ENCODE data around the gene E2F8. TPM values are rescaled to one million over a fixed set of nuclear protein-coding genes. Genes with fewer than 3 reads are reported as not detected.

Gene E2F8
- total and polyA plus RNA-seq, 8 donors = 2.3 to 79.7 (median 41.8) TPM

DNA sequence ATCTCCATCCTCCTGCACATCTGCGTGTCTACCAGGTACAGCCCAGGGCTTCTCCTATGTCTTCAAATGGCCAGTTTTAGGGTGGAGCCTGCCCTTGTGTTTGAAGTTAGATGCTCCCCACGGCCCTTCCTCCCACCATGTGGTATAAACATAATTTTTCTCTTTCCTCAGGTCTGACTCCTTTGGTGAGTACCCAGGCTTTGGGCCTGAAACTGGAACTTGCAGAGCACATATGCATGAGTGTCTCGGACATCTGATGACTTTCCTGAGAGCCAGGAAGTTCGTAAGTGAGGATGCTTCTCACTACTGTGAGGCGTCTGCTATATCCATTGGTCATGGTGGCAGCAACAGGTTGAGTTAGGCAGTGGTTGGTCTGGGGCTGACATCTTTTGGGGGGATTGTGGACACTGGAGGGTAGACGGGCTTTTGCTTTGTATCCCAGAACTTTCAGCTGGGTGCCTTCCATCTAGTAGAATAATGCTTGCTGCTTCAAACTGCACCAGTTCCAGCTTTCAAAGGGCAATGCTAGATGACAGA, 55.2 kb downstream of the E2F8 start:
- no peak for ATAC-seq
- Histone ChIP-seq H3K27me3 (no peaks in the 10 kb centered on the region), H3K27ac (no peak overlapping the region), H3K9me3 (no peaks in the 10 kb centered on the region), H3K36me3 (no peaks in the 10 kb centered on the region), H3K4me3 (no peak overlapping the region), H3K4me1 (no peaks in the 10 kb centered on the region)
- DNase-seq = no peak
- intact Hi-C loops (cut with DNase I) = no loop called here
- TF ChIP-seq, protein P1, sequence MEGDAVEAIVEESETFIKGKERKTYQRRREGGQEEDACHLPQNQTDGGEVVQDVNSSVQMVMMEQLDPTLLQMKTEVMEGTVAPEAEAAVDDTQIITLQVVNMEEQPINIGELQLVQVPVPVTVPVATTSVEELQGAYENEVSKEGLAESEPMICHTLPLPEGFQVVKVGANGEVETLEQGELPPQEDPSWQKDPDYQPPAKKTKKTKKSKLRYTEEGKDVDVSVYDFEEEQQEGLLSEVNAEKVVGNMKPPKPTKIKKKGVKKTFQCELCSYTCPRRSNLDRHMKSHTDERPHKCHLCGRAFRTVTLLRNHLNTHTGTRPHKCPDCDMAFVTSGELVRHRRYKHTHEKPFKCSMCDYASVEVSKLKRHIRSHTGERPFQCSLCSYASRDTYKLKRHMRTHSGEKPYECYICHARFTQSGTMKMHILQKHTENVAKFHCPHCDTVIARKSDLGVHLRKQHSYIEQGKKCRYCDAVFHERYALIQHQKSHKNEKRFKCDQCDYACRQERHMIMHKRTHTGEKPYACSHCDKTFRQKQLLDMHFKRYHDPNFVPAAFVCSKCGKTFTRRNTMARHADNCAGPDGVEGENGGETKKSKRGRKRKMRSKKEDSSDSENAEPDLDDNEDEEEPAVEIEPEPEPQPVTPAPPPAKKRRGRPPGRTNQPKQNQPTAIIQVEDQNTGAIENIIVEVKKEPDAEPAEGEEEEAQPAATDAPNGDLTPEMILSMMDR (IDR thresholded peaks at IDR 0.05) = no peak

DNA sequence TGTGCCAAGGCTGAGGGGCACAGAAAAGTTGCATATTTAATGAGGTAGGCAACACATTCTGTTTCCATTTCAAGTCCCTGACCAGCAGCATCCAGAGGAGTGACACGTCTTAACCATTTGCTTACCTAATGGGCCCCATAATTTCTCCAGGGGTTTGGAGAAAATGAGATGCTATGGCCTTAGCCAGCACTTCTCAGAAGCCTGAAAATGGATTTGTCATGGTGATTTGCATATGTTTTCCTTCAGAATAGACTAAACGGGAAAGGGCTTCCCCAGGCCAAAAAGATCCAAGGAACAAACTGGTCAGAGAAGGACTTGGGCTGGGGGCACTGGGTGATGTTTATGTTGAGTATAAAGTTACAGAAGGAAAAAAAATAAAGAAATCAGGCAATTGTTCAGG, 55.7 kb downstream of the E2F8 start:
- H3K4me3 ChIP-seq = no peak overlapping the region
- no peaks in the 10 kb centered on the region for H3K36me3 ChIP-seq
- H3K27me3 ChIP-seq = no peaks in the 10 kb centered on the region
- ATAC-seq (no peak), DNase-seq (no peak)
- TF ChIP-seq, protein P1 (IDR thresholded peaks at IDR 0.05) = no peak
- no peaks in the 10 kb centered on the region for H3K9me3 ChIP-seq
- H3K4me1 ChIP-seq = no peaks in the 10 kb centered on the region
- no peak overlapping the region for H3K27ac ChIP-seq
- intact Hi-C loops (cut with DNase I) = no loop called here

DNA sequence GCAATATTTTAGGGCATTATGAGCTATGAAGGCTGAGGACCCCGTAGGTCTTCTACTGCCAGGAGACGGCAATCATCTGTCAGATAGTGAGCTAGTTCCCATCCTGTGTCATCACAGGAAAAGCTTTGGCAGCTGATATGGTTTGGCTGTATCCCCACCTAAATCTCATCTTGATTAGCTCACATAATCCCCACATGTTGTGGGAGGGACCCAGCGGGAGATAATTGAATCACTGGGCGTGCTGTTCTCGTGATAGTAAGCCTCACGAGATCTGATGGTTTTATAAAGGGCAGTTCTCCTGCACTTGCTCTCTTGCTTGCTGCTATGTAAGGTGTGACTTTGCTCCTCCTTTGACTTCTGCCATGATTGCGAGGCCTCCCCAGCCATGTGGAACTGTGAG, 57.1 kb downstream of the E2F8 start:
- Histone ChIP-seq H3K36me3 (no peaks in the 10 kb centered on the region), H3K27ac (no peak overlapping the region), H3K4me1 (no peaks in the 10 kb centered on the region), H3K9me3 (no peaks in the 10 kb centered on the region), H3K4me3 (no peak overlapping the region), H3K27me3 (no peaks in the 10 kb centered on the region)
- ATAC-seq = no peak
- intact Hi-C loops (cut with DNase I) = no loop called here
- TF ChIP-seq, protein P1 (IDR thresholded peaks at IDR 0.05) = no peak
- DNase-seq = no peak

DNA sequence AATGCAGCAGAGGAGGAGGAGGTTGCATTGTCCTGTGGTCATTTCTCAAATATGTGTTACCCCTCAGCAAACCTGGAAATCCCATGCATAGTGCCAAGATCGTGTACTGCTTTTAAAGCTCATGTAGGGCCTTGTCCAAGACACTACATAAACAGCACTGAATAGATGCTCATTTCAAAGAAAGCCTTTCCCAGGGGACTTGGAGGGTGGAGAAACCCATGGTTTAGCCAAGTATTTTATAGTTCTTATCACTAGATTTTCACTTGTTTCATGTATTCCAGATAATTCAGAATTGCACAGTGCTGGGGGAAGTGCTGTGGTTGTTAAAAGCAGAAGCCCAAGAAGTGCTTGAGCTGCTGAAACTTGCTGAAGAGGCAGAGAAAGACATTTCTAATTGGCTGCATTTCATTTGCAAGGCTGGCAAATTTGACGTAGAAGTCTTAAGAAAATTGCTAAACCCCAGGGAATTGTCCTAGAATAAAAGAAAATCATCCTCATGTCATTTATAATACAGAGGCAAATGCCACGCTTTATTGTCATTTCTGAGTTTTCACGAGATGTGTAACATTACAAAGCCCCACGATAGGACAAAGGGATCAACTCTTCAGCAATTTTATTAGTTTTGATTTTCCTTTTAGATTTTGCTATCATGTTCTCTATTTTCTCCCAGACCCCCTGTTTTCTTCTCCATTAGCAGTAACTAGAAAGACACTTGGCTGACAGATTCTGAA, 59.0 kb downstream of the E2F8 start:
- no peak overlapping the region for H3K4me3 ChIP-seq
- DNase-seq = no peak
- H3K27me3 ChIP-seq = no peaks in the 10 kb centered on the region
- no peaks in the 10 kb centered on the region for H3K9me3 ChIP-seq
- TF ChIP-seq, protein P1 (IDR thresholded peaks at IDR 0.05) = no peak
- no peak overlapping the region for H3K27ac ChIP-seq
- intact Hi-C loops (cut with DNase I) = no loop called here
- peaks cover 0 to 7% of the 10 kb centered on the region in 2 donors for H3K36me3 ChIP-seq
- ATAC-seq = no peak
- no peaks in the 10 kb centered on the region for H3K4me1 ChIP-seq

DNA sequence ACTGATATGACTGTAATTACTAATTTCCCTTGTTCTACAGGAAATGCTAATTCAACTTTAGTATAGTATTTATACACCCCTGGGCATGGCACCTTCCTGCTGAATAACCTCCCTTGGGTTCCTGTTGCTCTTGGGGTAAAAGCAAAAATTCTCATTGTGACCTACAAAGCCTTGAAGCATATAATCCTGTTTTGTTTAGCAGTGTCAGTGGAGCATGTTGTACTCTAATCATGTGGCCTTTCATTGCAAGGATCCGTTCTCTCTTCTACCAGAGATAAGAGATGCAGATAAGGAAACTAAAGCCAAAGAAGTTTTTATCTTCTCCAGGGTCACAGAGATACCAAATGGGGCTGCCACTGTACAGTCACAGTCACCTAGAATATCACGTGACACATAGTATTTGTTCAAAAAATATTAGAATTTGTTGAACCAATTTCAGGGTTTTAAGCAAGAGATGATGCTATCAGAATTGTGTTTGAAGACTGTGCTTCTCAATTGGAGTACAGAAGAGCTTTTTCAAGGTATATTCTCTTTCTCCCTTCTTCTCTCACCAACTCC, 64.0 kb downstream of the E2F8 start:
- no peaks in the 10 kb centered on the region for H3K27me3 ChIP-seq
- intact Hi-C loops (cut with DNase I) = no loop called here
- no peak overlapping the region for H3K4me3 ChIP-seq
- TF ChIP-seq, protein P1 (IDR thresholded peaks at IDR 0.05) = no peak
- no peaks in the 10 kb centered on the region for H3K4me1 ChIP-seq
- peaks cover 0 to 50% of the 10 kb centered on the region in 2 donors for H3K36me3 ChIP-seq
- ATAC-seq (no peak), DNase-seq (no peak)
- no peak overlapping the region for H3K27ac ChIP-seq
- H3K9me3 ChIP-seq = no peaks in the 10 kb centered on the region
